COR-L47 (cell line): ENCODE data around the gene TNFRSF17.

ENCODE experiments used
- DNase-seq: peaks from one replicate; lab custom pipeline; 2025; lab: John Stamatoyannopoulos, UW

Gene TNFRSF17

GRCh38 chr16:12002447-12003006, 37.5 kb downstream of the TNFRSF17 start:
- no peak for DNase-seq

GRCh38 chr16:12006637-12007036, 41.6 kb downstream of the TNFRSF17 start:
- no peak for DNase-seq

- no peak for DNase-seq
Measured at GRCh38 chr16:12009462-12009861, 44.5 kb downstream of the TNFRSF17 start.

GRCh38 chr16:12009922-12010321, 44.9 kb downstream of the TNFRSF17 start:
- DNase-seq: no peak

- DNase-seq: no peak
Measured at GRCh38 chr16:12010388-12011251, 45.6 kb downstream of the TNFRSF17 start.

GRCh38 chr16:12011565-12011964, 46.6 kb downstream of the TNFRSF17 start:
- DNase-seq: no peak

- no peak for DNase-seq
Measured at GRCh38 chr16:12016291-12016947, 51.4 kb downstream of the TNFRSF17 start.

- no peak for DNase-seq
Measured at GRCh38 chr16:12017558-12017957, 52.5 kb downstream of the TNFRSF17 start.
